Right lobe of liver (tissue), 6 donors: ENCODE results near the gene C1QL1. TPM values are rescaled to one million over a fixed set of nuclear protein-coding genes. Genes with fewer than 3 reads are reported as not detected.

Experiments
- ATAC-seq, 4 donors: fragments of 200-7000 bp; cut with Tn5 transposase; one replicate each; pipeline ENCODE4 v1.9.1; 2020; ENCODE audit warnings: mild to moderate bottlenecking in 4 of 4, moderate library complexity in 4 of 4
- DNase-seq, 3 donors: peaks; one replicate each; pipeline ENCODE4 v3.0.0-alpha.2; 2020
- H3K27ac ChIP-seq, 3 donors: fragments of 200-600 bp; one replicate each; pipeline ENCODE4 v1.8.0; 2022
- H3K27me3 ChIP-seq, 2 donors: fragments of 200-600 bp; one replicate each; pipeline ENCODE4 v1.8.0; 2022
- H3K36me3 ChIP-seq, 4 donors: fragments of 200-600 bp; sonication (generic) in 1 of 4; one replicate each; pipeline versions ENCODE4 v1.5.1 to v1.8.0; 2017 to 2022; ENCODE audit warnings: control low read depth in 1 of 4
- H3K4me1 ChIP-seq, 4 donors: fragments of 200-600 bp; sonication (generic) in 1 of 4; one replicate each; pipeline versions ENCODE4 v1.5.1 to v1.8.0; 2017 to 2022; ENCODE audit warnings: control low read depth in 1 of 4
- H3K4me3 ChIP-seq, 3 donors: fragments of 200-600 bp; one replicate each; pipeline ENCODE4 v1.8.0; 2022
- H3K9me3 ChIP-seq, 4 donors: fragments of 200-600 bp; sonication (generic) in 1 of 4; one replicate each; pipeline versions ENCODE4 v1.5.1 to v1.8.0; 2017 to 2022; ENCODE audit warnings: control low read depth in 1 of 4
- CTCF ChIP-seq, 4 donors: fragments of 200-600 bp in 3 of 4; fragments of 450-650 bp in 1 of 4; IDR thresholded peaks; one replicate each; pipeline versions ENCODE4 v1.5.1 to v1.8.0; 2016 to 2022; ENCODE audit warnings: antibody characterized with exemption in 4 of 4, mild to moderate bottlenecking in 2 of 4
- POLR2A ChIP-seq: fragments of 450-650 bp; IDR thresholded peaks from one replicate; pipeline ENCODE4 v1.6.1; 2017; ENCODE audit warnings: antibody characterized with exemption, mild to moderate bottlenecking
- WGBS: methylation state at CpG from one replicate; pipeline ENCODE4 v1.1.6; 2018; ENCODE audit warnings: low coverage, low lambda C conversion rate; ENCODE audit not compliant: insufficient coverage; ENCODE audit errors: missing lambda C conversion rate; 5-methylcytosine and 5-hydroxymethylcytosine counted together
- intact Hi-C, 2 donors: fragments of 100-400 bp; cut with DNase I; formaldehyde crosslinking; loops; one replicate each; pipeline versions ENCODE4 v1.11.2 to v1.14.1; 2022
- total RNA-seq, 6 experiments: library from RNA; depleted of rRNA in 2 of 6; stranded (reverse); fragments of >200 nt in 2 of 6; fragmentation: NEBNext Ultra II Directional in 3 of 6; extraction: Animal tissue kit (Norgen Biotek cat#: 25700) in 3 of 6; gene quantifications; one replicate each; pipeline versions ENCODE4 v1.1.0 to v1.2.4, GENCODE V29; 2016 to 2023
- donor health status: DM: no; HTN: yes; CAD: no.
- donor health status: DM: no; HTN: no; CAD: no.
- donor health status: DM: no; HTN: no; CAD: no.
- donor health status: DM: no; HTN: yes; CAD: no.
- donor health status: DM: no; HTN: yes; CAD: no.

The C1QL1 gene
- total RNA-seq, 6 experiments from 2014 or later = 0.31 to 0.62 (median 0.38) TPM; not detected in 2

DNA sequence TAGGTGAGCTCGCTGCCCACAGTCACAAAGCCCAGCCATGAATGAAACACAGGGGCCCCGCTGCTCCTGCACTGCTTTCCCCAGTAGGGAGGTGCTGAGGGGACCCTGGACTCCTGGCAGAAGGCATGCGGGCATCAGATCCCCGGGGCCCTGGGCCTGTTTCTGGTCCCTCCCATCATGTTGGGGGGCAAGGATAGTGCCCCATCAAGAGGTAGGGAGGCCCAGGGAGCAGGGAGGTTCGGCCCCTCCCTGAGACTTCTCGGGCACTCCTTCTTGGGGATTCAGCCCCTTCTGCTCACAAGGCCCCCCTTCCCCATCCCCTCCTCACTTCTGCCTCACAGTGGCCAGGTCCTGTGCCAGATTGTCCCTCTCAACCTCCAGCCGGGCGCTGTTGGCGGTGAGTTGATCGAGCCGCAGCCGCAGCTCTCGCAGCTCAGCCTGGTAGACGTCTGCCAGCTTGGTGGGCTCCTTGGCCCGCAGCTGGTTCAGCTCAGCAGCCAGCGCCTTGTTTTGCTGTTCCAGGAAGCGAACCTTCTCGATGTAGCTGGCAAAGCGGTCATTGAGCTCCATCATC lies 53.3 kb downstream of the C1QL1 start:
- intact Hi-C loops = loop anchor here in 1 of 2 donors (10.0 kb wide), 1 partner anchor 210 kb away; no protein-coding TSS in a partner anchor

DNA sequence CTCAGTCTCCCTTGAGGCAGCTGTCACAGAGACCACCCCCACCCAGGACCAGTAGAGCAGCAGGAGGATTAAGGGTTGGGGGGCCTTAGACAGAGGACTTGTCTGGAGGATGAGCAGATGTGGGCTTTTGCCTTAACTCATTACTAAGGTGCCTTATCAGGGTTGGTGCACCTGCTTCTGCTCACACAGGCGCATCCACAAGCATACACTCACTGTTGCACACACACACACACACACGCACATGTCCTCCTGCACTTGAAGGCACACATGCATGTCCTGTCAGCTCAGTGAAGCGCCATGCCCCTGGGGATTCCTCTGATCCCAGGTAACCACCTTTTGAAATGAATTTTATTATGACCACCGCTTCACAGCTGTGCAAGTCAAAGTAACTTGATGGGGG lies 54.0 kb downstream of the C1QL1 start:
- Histone ChIP-seq H3K9me3 (no peaks in the 10 kb centered on the region), H3K27me3 (no peaks in the 10 kb centered on the region), H3K4me3 (no peak overlapping the region), H3K4me1 (peaks cover 0 to 10% (median 4%) of the 10 kb centered on the region in 4 donors), H3K36me3 (no peaks in the 10 kb centered on the region), H3K27ac (no peak overlapping the region)
- TF ChIP-seq CTCF (IDR thresholded peaks at IDR 0.05) = no peak
- intact Hi-C loops = loop anchor here in 1 of 2 donors (10.0 kb wide), 1 partner anchor 211 kb away; no protein-coding TSS in a partner anchor
- no peak for DNase-seq
- ATAC-seq = no peak
- WGBS = 67% methylated on average over 2 of the region's 4 CpGs

More for the DNA sequence above, 53.3 kb downstream of the C1QL1 start:
- H3K4me3 ChIP-seq = no peak overlapping the region
- H3K9me3 ChIP-seq = no peaks in the 10 kb centered on the region
- ATAC-seq (no peak), DNase-seq (peak in 1 of 3 donors; percentile 44)
- no peak overlapping the region for H3K27ac ChIP-seq
- TF ChIP-seq POLR2A (no peak), CTCF (IDR thresholded peaks at IDR 0.05) (no peak)
- no peaks in the 10 kb centered on the region for H3K27me3 ChIP-seq
- 68% methylated on average over 4 of the region's 19 CpGs for WGBS
- H3K36me3 ChIP-seq = no peaks in the 10 kb centered on the region
- H3K4me1 ChIP-seq = peaks cover 0 to 10% (median 4%) of the 10 kb centered on the region in 4 donors

GRCh38 chr17:44913676-44914075 lies 54.4 kb downstream of the C1QL1 start:
- Histone ChIP-seq H3K27ac (no peak overlapping the region), H3K36me3 (no peaks in the 10 kb centered on the region), H3K4me3 (no peak overlapping the region), H3K9me3 (no peaks in the 10 kb centered on the region), H3K4me1 (peaks cover 0 to 10% (median 4%) of the 10 kb centered on the region in 4 donors), H3K27me3 (no peaks in the 10 kb centered on the region)
- 51% methylated on average over 5 of the region's 6 CpGs for WGBS
- DNase-seq = no peak
- no peak for ATAC-seq
- TF ChIP-seq POLR2A (no peak), CTCF (IDR thresholded peaks at IDR 0.05) (no peak)
- intact Hi-C loops = loop anchor here in 1 of 2 donors (10.0 kb wide), 1 partner anchor 211 kb away; no protein-coding TSS in a partner anchor

GRCh38 chr17:44912763-44913544 lies 55.1 kb downstream of the C1QL1 start:
- Histone ChIP-seq H3K9me3 (no peaks in the 10 kb centered on the region), H3K4me3 (no peak overlapping the region), H3K4me1 (peaks cover 0 to 10% (median 4%) of the 10 kb centered on the region in 4 donors), H3K27ac (no peak overlapping the region), H3K36me3 (no peaks in the 10 kb centered on the region), H3K27me3 (no peaks in the 10 kb centered on the region)
- no peak for DNase-seq
- intact Hi-C loops = loop anchor here in 1 of 2 donors (10.0 kb wide), 1 partner anchor 212 kb away; no protein-coding TSS in a partner anchor
- no peak for ATAC-seq
- WGBS = 68% methylated on average over 2 of the region's 14 CpGs
- TF ChIP-seq POLR2A (no peak), CTCF (IDR thresholded peaks at IDR 0.05) (no peak)
